ENCODE results near the gene AAK1. TPM values are rescaled to one million over a fixed set of nuclear protein-coding genes. Genes with fewer than 3 reads are reported as not detected.

Gene AAK1
- polyA plus RNA-seq, 1 of the 3 experiments (the other 2 are of a cell fraction): 13.4 TPM

DNA sequence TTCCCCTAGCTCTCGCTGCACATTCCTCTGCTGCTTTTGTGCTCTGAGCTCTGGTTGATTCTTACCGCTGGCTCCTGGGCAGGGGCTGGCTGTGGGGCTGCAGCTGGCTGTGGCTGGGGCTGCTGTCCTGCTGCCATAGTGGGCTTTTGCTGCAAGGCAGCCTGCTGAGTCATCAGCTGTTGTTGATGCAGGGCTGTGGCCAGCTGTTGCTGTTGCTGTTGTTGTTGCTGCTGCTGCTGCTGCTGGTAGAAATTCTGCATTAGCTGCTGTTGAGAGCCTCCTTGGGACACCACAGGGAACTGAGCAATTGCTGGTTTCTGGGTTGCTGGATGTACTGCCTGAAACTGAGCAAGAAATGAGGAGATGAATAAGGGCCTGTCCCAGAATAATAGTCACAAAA is 129.1 kb downstream of the AAK1 start:
- Histone ChIP-seq H2AFZ (ENCODE audit: low read depth) (no peak overlapping the region), H3K9me3 (no peaks in the 10 kb centered on the region), H3K4me3 (ENCODE audit: low read depth in 2 of 2, low read length in 1 of 2) (no peak overlapping the region), H3F3A (replicated peaks; ENCODE audit: insufficient read depth) (no peaks in the 10 kb centered on the region), H3K9me2 (no peaks in the 10 kb centered on the region), H3K36me3 (replicated peaks in 1 of 2; ENCODE audit: control insufficient read depth in 1 of 2, insufficient read depth in 2 of 2, low read length in 1 of 2) (peaks cover 59 to 67% of the 10 kb centered on the region in 2 experiments), H3K79me2 (ENCODE audit: insufficient read depth) (0 out of 2 replicates have a peak, but pooled peaks cover 8% of the 10 kb centered on the region), H3K4me2 (no peak overlapping the region), H3K27me3 (ENCODE audit: insufficient read depth) (no peaks in the 10 kb centered on the region), H3K4me1 (ENCODE audit: control insufficient read depth in 1 of 2, insufficient read depth in 2 of 2, low read depth in 1 of 2, low read length in 1 of 2) (no peaks in the 10 kb centered on the region; a peak in 1 of 4 replicates), H3K27ac (ENCODE audit: low read depth in 2 of 2, low read length in 1 of 2) (no peak overlapping the region; a peak in 1 of 4 replicates), H3K9ac (no peak overlapping the region), H4K20me1 (ENCODE audit: insufficient read depth) (no peaks in the 10 kb centered on the region)
- TF ChIP-seq, protein P1, sequence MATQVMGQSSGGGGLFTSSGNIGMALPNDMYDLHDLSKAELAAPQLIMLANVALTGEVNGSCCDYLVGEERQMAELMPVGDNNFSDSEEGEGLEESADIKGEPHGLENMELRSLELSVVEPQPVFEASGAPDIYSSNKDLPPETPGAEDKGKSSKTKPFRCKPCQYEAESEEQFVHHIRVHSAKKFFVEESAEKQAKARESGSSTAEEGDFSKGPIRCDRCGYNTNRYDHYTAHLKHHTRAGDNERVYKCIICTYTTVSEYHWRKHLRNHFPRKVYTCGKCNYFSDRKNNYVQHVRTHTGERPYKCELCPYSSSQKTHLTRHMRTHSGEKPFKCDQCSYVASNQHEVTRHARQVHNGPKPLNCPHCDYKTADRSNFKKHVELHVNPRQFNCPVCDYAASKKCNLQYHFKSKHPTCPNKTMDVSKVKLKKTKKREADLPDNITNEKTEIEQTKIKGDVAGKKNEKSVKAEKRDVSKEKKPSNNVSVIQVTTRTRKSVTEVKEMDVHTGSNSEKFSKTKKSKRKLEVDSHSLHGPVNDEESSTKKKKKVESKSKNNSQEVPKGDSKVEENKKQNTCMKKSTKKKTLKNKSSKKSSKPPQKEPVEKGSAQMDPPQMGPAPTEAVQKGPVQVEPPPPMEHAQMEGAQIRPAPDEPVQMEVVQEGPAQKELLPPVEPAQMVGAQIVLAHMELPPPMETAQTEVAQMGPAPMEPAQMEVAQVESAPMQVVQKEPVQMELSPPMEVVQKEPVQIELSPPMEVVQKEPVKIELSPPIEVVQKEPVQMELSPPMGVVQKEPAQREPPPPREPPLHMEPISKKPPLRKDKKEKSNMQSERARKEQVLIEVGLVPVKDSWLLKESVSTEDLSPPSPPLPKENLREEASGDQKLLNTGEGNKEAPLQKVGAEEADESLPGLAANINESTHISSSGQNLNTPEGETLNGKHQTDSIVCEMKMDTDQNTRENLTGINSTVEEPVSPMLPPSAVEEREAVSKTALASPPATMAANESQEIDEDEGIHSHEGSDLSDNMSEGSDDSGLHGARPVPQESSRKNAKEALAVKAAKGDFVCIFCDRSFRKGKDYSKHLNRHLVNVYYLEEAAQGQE (IDR thresholded peaks at IDR 0.05; ENCODE audit: low read depth, low read length): no peak
- no peak for TF ChIP-seq ZBTB33 (IDR thresholded peaks at IDR 0.05; ENCODE audit: borderline replicate concordance, low read depth)
- TF ChIP-seq TEAD4 (IDR thresholded peaks at IDR 0.05; ENCODE audit: borderline replicate concordance, insufficient read depth): no peak
- no peak for TF ChIP-seq JUND (IDR thresholded peaks at IDR 0.05)
- TF ChIP-seq RAD21 (IDR thresholded peaks at IDR 0.05; ENCODE audit: low read length): no peak
- no peak for TF ChIP-seq FOXJ3 (CRISPR knock-in tag; IDR thresholded peaks at IDR 0.05)
- TF ChIP-seq, protein P2, sequence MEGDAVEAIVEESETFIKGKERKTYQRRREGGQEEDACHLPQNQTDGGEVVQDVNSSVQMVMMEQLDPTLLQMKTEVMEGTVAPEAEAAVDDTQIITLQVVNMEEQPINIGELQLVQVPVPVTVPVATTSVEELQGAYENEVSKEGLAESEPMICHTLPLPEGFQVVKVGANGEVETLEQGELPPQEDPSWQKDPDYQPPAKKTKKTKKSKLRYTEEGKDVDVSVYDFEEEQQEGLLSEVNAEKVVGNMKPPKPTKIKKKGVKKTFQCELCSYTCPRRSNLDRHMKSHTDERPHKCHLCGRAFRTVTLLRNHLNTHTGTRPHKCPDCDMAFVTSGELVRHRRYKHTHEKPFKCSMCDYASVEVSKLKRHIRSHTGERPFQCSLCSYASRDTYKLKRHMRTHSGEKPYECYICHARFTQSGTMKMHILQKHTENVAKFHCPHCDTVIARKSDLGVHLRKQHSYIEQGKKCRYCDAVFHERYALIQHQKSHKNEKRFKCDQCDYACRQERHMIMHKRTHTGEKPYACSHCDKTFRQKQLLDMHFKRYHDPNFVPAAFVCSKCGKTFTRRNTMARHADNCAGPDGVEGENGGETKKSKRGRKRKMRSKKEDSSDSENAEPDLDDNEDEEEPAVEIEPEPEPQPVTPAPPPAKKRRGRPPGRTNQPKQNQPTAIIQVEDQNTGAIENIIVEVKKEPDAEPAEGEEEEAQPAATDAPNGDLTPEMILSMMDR (IDR thresholded peaks at IDR 0.05): no peak
- TF ChIP-seq CHD2 (IDR thresholded peaks at IDR 0.05; ENCODE audit: low read length, partially characterized antibody): no peak
- TF ChIP-seq EP300 (IDR thresholded peaks at IDR 0.05; ENCODE audit: borderline replicate concordance in 1 of 2, low read depth in 1 of 2, low read length in 1 of 2): no peak
- no peak for TF ChIP-seq SMC3 (IDR thresholded peaks at IDR 0.05; ENCODE audit: low read depth, low read length)
- TF ChIP-seq RCOR1 (IDR thresholded peaks at IDR 0.05; ENCODE audit: low read length): no peak
- no peak for DNase-seq
- WGBS (ENCODE audit: low lambda C conversion rate): 100% methylated on average over 2 of the region's 2 CpGs
- POLR2A ChIA-PET: no interaction called here
- CTCF ChIA-PET: interaction anchor here (0.6 to 1.1 kb wide), 2 partner anchors 46 to 302 kb away, joined by 3 to 4 read pairs; no protein-coding TSS in a partner anchor
